GM19463 (cell line): ENCODE data around the gene DYNC2LI1.

Experiments used
- ATAC-seq: cut with Tn5 transposase; IDR thresholded peaks from one replicate; pipeline ENCODE4 v1.9.1; 2021; ENCODE audit warnings: mild to moderate bottlenecking, moderate library complexity; ENCODE audit not compliant: unreplicated experiment

DYNC2LI1 gene

GRCh38 chr2:43842866-43843226 lies 69.0 kb downstream of the DYNC2LI1 start:
- ATAC-seq = no peak

- ATAC-seq = no peak
Observed at GRCh38 chr2:43845181-43845580, 71.3 kb downstream of the DYNC2LI1 start.

DNA sequence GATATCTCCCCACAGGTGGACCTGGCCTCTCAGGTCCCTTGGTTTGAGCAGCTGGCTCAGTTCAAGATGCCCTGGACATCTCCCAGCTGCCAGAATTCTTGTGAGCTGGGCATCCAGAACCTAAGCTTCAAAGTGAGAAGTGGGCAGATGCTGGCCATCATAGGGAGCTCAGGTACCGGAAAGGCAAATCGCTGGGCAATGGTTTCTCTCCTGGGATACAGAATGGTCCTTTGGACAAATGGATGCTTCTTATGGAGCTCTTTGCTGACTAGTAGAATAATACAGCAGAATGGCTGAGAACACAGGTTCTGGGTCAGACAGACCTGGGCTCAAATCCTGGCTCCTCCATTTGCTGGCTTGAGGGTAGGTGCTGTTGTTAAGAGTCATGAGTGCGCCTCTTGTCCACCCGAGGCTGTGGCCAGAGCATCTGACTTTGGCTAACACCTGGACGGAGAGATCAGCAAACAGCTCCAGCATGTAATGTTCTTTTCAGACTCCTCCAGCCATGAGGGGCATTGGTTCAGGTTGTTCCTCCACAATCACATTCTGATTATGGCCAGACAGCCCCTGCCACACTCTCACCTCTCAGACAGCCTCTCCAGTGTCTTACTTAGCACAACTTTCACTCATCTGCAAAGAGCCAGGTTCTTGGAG lies 72.4 kb downstream of the DYNC2LI1 start:
- no peak for ATAC-seq

DNA sequence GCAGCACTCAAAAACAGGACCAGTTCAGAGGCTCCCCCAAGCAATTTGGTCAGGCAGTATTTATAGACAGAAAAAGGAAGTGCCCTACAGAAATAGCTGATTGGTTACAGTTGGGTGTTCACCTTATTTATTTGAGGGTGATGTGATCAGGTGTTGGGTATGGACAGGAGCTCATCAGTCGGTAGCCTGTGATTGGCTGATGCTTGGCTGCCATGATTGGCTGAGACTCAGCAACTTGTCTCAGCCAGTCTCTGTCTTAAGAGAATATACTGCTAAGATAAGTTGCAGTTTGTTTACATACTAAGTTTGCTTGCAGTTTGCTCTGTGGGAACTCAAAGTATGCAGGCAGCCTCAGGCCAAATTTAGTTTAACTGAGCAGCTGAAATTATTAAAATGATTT lies 74.4 kb downstream of the DYNC2LI1 start:
- ATAC-seq = no peak

DNA sequence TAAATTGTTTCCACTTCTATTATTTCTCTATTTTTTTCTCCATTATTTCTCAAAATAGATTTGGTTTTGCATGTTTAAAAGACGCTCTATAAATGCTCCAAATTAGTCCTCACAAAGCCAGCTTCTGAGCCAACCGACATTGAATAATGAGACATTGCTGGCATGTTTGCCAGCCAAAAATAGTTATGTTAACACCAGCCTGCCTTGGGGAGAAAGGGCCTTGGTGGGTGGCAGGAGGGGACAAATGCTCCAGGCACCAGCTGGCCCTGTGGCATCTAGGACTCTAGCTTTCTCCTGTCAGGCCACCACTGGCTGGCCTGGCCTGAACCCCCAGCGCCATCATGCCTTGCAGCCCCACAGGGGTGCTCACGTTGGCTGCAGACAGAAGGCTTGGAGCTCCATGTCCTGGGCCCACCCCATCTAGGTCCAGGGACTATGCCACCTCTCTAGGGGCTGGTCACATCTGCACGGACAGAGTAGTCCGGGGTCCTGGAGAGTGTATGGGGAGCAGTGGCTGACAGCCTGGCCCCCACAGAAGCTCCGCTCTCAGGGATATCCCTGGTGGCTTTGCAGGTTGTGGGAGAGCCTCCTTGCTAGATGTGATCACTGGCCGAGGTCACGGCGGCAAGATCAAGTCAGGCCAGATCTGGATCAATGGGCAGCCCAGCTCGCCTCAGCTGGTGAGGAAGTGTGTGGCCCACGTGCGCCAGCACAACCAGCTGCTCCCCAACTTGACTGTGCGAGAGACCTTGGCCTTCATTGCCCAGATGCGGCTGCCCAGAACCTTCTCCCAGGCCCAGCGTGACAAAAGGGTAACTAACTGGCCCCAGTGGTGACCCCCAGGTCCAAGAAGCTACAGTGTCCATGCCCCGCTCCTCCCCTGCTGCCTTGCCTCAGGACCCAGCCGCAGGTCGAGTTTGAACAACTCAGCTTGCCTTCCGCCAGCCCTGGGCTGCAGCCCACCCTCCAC lies 77.5 kb downstream of the DYNC2LI1 start:
- no peak for ATAC-seq

DNA sequence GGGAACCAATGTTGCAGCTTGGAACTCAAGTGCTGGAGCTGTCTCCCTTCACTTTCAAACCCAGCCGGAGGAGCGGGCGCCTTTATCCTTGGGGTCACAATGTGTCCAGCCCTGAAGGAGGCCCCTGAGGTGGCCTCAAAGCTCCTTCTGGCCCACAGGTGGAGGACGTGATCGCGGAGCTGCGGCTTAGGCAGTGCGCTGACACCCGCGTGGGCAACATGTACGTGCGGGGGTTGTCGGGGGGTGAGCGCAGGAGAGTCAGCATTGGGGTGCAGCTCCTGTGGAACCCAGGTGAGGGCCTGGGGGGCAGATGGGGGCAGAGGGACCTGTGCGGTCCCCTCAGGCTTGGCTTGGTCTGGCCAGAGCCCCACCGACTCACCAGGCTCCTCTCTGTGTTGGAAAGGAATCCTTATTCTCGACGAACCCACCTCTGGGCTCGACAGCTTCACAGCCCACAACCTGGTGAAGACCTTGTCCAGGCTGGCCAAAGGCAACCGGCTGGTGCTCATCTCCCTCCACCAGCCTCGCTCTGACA lies 78.4 kb downstream of the DYNC2LI1 start:
- no peak for ATAC-seq

DNA sequence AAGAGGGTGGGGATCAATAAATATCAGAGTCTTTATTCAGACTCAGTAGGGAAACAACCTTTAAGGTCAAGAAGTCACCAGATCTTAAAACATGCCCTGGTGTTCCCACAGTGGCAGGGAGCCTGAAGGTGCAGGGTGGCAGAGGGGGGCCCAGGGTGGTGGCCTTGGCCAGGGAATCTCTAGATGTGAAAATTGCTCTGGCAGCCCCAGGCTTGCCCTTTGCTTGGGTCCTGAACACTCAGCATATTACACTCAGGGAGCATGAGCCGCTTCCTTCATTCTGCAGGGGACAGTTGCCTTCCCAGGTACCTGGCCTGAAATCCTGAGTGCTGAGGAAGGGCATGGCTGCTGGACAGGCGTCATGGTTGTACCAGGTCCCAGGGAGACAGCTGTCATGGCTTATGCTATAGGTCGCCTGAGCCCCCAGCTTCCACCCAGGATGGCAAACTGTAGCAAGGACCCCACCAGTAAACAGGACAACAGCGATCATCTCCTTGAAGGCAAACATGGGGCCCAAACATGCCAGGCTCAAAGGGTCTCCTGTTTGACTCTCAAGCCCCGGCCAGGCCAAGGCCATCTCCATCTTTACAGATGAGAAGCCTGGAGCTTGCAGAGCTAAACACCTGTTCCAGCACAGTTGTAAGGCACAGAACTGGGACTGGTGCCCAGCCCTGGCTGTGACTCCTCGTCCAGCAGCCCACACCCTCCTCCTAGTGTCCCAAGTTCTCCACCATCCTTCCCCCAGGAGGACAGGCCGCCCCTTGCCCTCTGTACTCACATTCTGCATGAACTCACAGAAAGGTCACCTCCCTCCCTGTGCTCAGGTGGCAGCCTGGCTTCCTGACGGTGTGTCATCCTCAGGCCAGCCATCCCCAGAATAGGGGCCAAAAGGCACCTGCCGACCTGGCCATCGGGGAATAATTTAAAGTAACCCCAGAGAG lies 79.6 kb downstream of the DYNC2LI1 start:
- ATAC-seq = no peak

DNA sequence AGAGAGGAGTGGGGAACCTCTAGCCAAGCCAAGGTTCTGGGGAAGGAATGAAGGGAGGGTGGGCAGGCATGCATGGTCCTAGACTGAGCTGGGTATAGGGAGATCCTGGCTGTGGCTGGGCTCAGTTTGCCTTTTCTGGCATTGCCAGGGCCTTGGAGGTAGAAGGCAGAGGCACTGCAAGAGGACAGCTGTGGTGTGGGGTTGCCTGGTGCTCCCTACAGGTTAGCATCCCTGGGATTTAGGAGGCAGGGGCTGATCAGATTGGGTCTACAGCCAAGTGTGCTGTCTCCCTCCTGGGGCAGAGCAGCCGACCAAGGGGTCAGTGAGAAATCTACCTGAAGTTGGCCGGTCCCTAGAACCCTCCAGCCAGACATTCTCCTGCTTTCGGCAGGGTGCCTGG lies 80.8 kb downstream of the DYNC2LI1 start:
- ATAC-seq = no peak

- ATAC-seq = no peak
Observed at GRCh38 chr2:43855292-43855691, 81.5 kb downstream of the DYNC2LI1 start.
